ENCODE measurements around the gene PRG2.

PRG2 gene

GRCh38 chr11:57390535-57390934 is at the start of gene PRG2:
Gene PRG2, minus strand, starts transcription at chr11:57390650. Its CDS starts 706 bp downstream, at chr11:57389944.
- no peak for DNase-seq

GRCh38 chr11:57439786-57440185 is 49.3 kb upstream of the PRG2 start:
- DNase-seq, result no peak

- no peak for DNase-seq
Measured at GRCh38 chr11:57438345-57439285, 48.2 kb upstream of the PRG2 start.

- DNase-seq, result no peak
Measured at GRCh38 chr11:57436031-57436430, 45.6 kb upstream of the PRG2 start.

- no peak for DNase-seq
Measured at GRCh38 chr11:57434640-57435546, 44.4 kb upstream of the PRG2 start.

GRCh38 chr11:57432714-57433163 is 42.3 kb upstream of the PRG2 start:
- DNase-seq, result no peak

- DNase-seq, result no peak
Measured at GRCh38 chr11:57432149-57432561, 41.7 kb upstream of the PRG2 start.

GRCh38 chr11:57430952-57431351 is 40.5 kb upstream of the PRG2 start:
- no peak for DNase-seq

GRCh38 chr11:57429946-57430345 is 39.5 kb upstream of the PRG2 start:
- no peak for DNase-seq

- DNase-seq, result no peak
Measured at GRCh38 chr11:57428643-57429042, 38.2 kb upstream of the PRG2 start.

- DNase-seq, result no peak
Measured at GRCh38 chr11:57427727-57428082, 37.3 kb upstream of the PRG2 start.

- peak in 5 of 6 experiments; percentile 20 to 53 (median 26) for DNase-seq
Measured at GRCh38 chr11:57426929-57427726, 36.7 kb upstream of the PRG2 start, which contains the start of gene SLC43A3. Gene SLC43A3, minus strand, starts transcription at chr11:57427121. Its CDS starts 949 bp downstream, at chr11:57426172.

- DNase-seq, result peak in 1 of 6 experiments; percentile 35
Measured at GRCh38 chr11:57426439-57426928, 36.0 kb upstream of the PRG2 start.

GRCh38 chr11:57425565-57426438 is 35.4 kb upstream of the PRG2 start:
- no peak for DNase-seq

- DNase-seq, result peak; percentile 48 to 71 (median 59)
Measured at GRCh38 chr11:57424792-57425564, 34.5 kb upstream of the PRG2 start.

GRCh38 chr11:57424137-57424791 is 33.8 kb upstream of the PRG2 start:
- no peak for DNase-seq

GRCh38 chr11:57422669-57423068 is 32.2 kb upstream of the PRG2 start:
- DNase-seq, result no peak

GRCh38 chr11:57421805-57422204 is 31.4 kb upstream of the PRG2 start:
- no peak for DNase-seq

- no peak for DNase-seq
Measured at GRCh38 chr11:57421066-57421465, 30.6 kb upstream of the PRG2 start.

GRCh38 chr11:57419146-57419545 is 28.7 kb upstream of the PRG2 start:
- DNase-seq, result no peak

Data from stimulated activated naive CD4-positive, alpha-beta T cell (primary cell).